COLO829 (cell line): ENCODE measurements around the gene MRPL52.
"Not testable (repeated sequence)": the region's sequence is repeated elsewhere in the genome, so short reads cannot be mapped to it uniquely, and the experiment has no call there.

Source experiments
- DNase-seq: peaks from one replicate; pipeline ENCODE4 v3.0.0; 2012; ENCODE audit warnings: low spot score

MRPL52 gene

DNA sequence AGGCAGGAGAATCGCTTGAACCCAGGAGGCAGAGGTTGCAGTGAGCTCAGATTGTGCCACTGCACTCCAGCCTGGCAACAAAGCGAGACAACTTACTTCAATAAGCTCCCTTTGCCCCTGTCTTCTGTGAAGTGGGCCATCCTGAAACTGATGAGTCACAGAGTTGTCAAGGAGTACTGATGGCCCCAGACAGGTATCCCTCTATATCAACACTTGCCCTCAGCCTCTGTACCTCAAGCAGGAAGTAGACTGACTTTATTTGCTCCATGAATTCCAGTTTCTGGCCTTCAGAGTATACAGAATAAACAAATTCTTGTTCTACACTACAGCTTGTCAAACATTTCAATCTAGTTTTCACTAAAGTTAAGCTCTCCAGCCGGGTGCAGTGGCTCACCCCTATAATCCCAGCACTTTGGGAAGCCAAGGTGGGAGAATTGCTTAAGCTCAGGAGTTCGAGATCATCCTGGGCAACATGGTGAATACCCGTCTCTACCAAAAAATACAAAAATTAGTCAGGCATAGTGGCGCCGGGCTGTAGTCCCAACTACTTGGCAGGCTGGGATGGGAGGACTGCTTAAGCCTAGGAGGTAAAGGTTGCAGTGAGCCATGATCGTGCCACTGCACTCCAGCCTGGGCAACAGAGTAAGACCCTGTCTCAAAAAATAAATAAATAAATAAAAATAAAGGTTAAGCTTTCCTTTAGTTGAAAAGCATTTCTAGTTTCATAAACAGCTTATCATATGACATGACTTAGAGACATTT is 25.5 kb downstream of the MRPL52 start:
- DNase-seq: no peak

DNA sequence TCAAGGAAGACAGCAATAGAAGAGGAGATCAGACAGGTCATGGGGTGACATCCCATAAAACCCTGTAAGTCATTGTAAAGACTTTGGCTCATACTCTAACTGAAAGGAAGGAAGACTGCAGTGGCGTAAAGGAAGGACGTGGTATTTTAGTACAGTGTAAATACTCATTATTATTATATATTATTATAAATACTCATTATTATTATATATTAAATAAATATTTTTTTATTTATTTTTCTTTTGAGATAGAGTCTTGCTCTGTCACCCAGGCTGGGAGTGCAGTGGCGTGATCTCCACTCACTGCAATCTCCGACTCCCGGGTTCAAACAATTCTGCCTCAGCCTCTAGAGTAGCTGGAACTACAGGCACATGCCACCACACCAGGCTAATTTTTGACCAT is 26.7 kb downstream of the MRPL52 start:
- DNase-seq: no peak

- not testable (repeated sequence) for DNase-seq
Observed at GRCh38 chr14:22860377-22860776, 30.7 kb downstream of the MRPL52 start.

- DNase-seq: no peak
Observed at GRCh38 chr14:22861651-22862050, 32.0 kb downstream of the MRPL52 start.

- no peak for DNase-seq
Observed at GRCh38 chr14:22864979-22865378, 35.3 kb downstream of the MRPL52 start.

- DNase-seq: no peak
Observed at GRCh38 chr14:22865424-22866405, 36.0 kb downstream of the MRPL52 start.

GRCh38 chr14:22866874-22867273 is 37.2 kb downstream of the MRPL52 start:
- no peak for DNase-seq

DNA sequence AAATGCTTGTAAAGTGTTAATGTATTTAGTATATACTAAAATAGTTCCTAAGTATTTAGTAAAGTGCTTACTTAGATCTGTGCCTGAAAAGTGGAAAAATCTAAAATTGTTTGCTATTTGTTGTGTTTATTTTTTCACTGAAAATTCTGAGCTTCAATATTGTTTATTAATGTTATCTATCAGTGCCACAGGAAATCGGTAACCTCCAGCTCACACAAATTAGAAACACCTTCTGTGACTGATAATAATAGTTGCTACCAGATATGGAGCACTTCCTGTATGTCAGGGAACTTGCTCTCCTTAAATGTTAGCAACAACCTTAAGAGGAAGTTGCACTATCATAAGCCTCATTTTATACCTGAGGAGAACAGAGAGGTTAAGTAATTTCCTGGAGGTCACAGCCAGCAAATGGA is 41.1 kb downstream of the MRPL52 start:
- DNase-seq: no peak

- DNase-seq: peak; percentile 74
Observed at GRCh38 chr14:22871224-22872032, 41.7 kb downstream of the MRPL52 start, which contains the start of gene LRP10. Gene LRP10, plus strand, starts transcription at chr14:22871740. Its CDS starts 564 bp downstream, at chr14:22872304.

- peak; percentile 78 for DNase-seq
Observed at GRCh38 chr14:22872033-22872832, 42.5 kb downstream of the MRPL52 start.

GRCh38 chr14:22872833-22873520 is 43.3 kb downstream of the MRPL52 start:
- no peak for DNase-seq

GRCh38 chr14:22875003-22875747 is 45.5 kb downstream of the MRPL52 start:
- DNase-seq: no peak

DNA sequence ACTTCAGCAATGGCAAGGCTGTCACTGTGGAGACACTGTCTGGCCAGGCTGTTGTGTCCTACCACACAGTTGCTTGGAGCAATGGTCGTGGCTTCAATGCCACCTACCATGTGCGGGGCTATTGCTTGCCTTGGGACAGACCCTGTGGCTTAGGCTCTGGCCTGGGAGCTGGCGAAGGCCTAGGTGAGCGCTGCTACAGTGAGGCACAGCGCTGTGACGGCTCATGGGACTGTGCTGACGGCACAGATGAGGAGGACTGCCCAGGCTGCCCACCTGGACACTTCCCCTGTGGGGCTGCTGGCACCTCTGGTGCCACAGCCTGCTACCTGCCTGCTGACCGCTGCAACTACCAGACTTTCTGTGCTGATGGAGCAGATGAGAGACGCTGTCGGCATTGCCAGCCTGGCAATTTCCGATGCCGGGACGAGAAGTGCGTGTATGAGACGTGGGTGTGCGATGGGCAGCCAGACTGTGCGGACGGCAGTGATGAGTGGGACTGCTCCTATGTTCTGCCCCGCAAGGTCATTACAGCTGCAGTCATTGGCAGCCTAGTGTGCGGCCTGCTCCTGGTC is 46.1 kb downstream of the MRPL52 start:
- DNase-seq: no peak

DNA sequence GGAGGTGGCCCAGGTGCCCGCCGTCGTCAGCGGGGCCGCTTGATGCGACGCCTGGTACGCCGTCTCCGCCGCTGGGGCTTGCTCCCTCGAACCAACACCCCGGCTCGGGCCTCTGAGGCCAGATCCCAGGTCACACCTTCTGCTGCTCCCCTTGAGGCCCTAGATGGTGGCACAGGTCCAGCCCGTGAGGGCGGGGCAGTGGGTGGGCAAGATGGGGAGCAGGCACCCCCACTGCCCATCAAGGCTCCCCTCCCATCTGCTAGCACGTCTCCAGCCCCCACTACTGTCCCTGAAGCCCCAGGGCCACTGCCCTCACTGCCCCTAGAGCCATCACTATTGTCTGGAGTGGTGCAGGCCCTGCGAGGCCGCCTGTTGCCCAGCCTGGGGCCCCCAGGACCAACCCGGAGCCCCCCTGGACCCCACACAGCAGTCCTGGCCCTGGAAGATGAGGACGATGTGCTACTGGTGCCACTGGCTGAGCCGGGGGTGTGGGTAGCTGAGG is 47.4 kb downstream of the MRPL52 start:
- DNase-seq: no peak

- no peak for DNase-seq
Observed at GRCh38 chr14:22878271-22879246, 48.9 kb downstream of the MRPL52 start.

DNA sequence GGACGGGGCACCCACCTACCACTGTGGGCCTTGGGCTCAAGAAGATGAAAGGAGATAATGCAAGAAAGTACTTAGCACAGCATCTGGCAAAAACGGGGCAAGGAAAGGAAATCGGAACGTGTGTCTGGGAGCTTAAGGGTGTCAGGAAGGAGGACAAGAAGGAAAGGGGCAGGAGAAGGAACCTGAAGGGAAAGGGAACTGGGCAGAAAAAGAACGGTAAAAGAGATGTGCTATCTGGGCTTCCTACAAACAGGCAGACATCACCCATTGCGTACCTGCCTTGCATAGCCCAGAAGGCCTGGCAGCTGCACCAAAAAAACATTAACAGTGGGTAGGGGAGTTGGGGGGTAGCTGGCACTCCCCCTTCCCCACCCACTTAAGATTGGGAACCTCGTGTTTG is 52.4 kb downstream of the MRPL52 start:
- no peak for DNase-seq

- no peak for DNase-seq
Observed at GRCh38 chr14:22882529-22883172, 53.0 kb downstream of the MRPL52 start.
